Activated CD4-positive, alpha-beta T cell treated with anti-CD3 and anti-CD28 coated beads, Interleukin-2, amount 50 U/mL, for 16 hours (primary cell): ENCODE results near the gene GPALPP1.

Experiments used
- DNase-seq: peaks from one replicate; pipeline ENCODE4 v3.0.0-alpha.2; 2020

The GPALPP1 gene

GRCh38 chr13:45064889-45065288 lies 75.6 kb downstream of the GPALPP1 start:
- no peak for DNase-seq

GRCh38 chr13:45068036-45069001 lies 79.0 kb downstream of the GPALPP1 start:
- DNase-seq, result no peak

GRCh38 chr13:45073809-45074208 lies 84.5 kb downstream of the GPALPP1 start:
- no peak for DNase-seq

- no peak for DNase-seq
Measured at GRCh38 chr13:45074721-45075120, 85.4 kb downstream of the GPALPP1 start.

GRCh38 chr13:45078003-45078402 lies 88.7 kb downstream of the GPALPP1 start:
- DNase-seq, result no peak
